ENCODE measurements around the gene DNPH1. TPM values are rescaled to one million over a fixed set of nuclear protein-coding genes. Genes with fewer than 3 reads are reported as not detected.

Gene DNPH1
- polyA plus RNA-seq (2011; rRNA removed), result 48.6 and 63.9 TPM in 2 replicates
- 4.9 and 6.6 TPM in 2 replicates for polyA minus RNA-seq (2011; rRNA and poly(A)+ RNA removed)

GRCh38 chr6:43228951-43229802, at the start of gene DNPH1:
TSS of gene DNPH1 (minus strand) at chr6:43229481. CDS start at chr6:43229456, 25 bp downstream.
- H3K4me3 ChIP-seq (ENCODE audit: low read depth, low read length), result peak within 1 kb of the TSS; percentile 49
- no peak for DNase-seq (ENCODE audit: low read depth)
- POLR2A ChIA-PET, result interaction anchor here (0.6 to 0.7 kb wide), 2 partner anchors 169 to 214 kb away, joined by 3 to 20 read pairs; no protein-coding TSS in a partner anchor
- H3K27me3 ChIP-seq (ENCODE audit: control insufficient read depth, insufficient read depth, low read length), result peaks cover 2% of the 10 kb centered on the region; the same call in 1 of the 2 replicates
- peaks cover under 1% of the 10 kb centered on the region; the same call in 1 of the 2 replicates for H3K36me3 ChIP-seq (ENCODE audit: control insufficient read depth, insufficient read depth, low read length)
- TF ChIP-seq CTCF (IDR thresholded peaks at IDR 0.05; ENCODE audit: insufficient read depth, low read depth, low read length), result peak; percentile 47
- CTCF ChIA-PET, result interaction anchor here (0.6 to 2.6 kb wide), 30 partner anchors 9 to 286 kb away, joined by 3 to 27 read pairs (median 5); partner anchors contain the start of genes CUL9, KLHDC3, PPP2R5D and SRF

DNA sequence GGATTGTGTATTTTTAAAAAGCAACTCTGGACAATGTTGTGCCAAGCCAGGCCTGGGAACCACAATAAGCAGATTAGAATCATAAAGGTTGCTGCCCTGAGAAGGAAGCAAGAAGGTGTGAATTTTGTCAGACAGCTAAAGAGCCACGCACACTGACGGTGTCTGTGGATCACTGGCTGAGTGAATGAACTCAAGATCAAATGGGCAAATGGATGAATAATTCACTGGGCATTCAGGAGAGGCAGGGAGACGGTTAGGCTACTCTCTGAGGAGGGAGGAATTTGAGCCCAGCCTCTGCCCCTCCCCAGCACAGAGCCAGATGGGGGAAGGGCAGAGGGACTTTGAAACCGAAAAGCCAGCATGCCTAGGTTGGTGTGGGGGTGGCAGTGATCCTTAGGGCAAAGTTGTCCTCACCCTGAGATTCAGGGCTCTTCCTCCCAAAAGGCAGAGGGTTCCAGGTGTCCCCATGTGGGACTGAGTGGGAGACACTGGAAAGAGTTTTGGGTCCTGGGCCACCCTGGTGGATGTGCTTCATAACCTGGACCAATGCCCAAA, 49.3 kb upstream of the DNPH1 start:
- Histone ChIP-seq H3K27me3 (ENCODE audit: control insufficient read depth, insufficient read depth, low read length) (peaks cover 29% of the 10 kb centered on the region), H3K36me3 (ENCODE audit: control insufficient read depth, insufficient read depth, low read length) (no peaks in the 10 kb centered on the region), H3K4me3 (ENCODE audit: low read depth, low read length) (no peak overlapping the region)
- ChIA-PET POLR2A (no interaction called here), CTCF (interaction anchor here (0.6 to 0.8 kb wide), 2 partner anchors 16 to 93 kb away, joined by 3 read pairs; no protein-coding TSS in a partner anchor)
- no peak for DNase-seq (ENCODE audit: low read depth)
- no peak for TF ChIP-seq CTCF (IDR thresholded peaks at IDR 0.05; ENCODE audit: insufficient read depth, low read depth, low read length)

DNA sequence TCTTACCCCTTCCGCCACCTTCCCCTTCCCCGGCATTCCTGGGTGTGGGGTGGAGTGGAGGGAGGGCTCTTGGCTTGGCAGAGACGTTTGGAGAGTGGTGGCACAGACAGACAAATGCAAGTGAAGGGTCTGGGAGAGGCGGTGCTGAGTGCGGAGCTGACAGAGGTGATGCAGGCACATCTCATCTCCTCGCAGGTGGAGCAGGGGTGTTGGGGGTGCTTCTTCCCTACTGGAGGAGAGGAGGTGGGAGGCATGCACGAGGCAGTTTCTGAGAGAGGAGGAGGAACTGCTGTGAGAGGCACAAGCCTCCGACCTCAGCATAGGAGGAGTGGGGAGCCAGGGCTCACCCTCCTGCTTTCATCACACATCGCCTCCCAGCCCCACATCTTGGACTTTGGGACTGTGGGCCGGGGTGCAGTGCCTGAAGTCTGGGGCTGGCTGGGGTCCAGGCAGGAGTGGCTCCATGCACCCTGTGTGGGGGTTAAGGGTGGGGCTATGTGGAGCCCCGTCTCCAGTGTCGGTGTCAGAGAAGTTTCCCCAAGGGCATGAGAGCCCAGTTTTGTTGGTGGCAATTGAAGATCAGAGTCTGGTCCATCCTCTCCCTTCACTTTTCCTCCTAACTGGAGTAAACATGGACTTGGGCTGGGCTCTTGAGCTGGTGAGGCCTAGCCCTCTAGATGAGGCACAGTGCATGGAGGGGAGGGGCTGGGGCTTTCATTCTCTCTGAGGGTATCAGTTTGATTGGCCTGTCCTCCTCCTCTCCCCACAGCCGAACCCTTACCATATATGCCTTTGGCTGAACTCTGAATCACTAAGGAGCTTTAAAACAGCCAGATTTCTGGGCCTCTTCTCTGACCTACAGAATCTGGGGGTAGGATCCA, 48.6 kb upstream of the DNPH1 start:
- DNase-seq (ENCODE audit: low read depth), result no peak
- Histone ChIP-seq H3K4me3 (ENCODE audit: low read depth, low read length) (no peak overlapping the region), H3K36me3 (ENCODE audit: control insufficient read depth, insufficient read depth, low read length) (no peaks in the 10 kb centered on the region), H3K27me3 (ENCODE audit: control insufficient read depth, insufficient read depth, low read length) (peaks cover 35% of the 10 kb centered on the region)
- POLR2A ChIA-PET, result no interaction called here
- CTCF ChIA-PET, result interaction anchor here (0.6 to 1.4 kb wide), 3 partner anchors 14 to 93 kb away, joined by 3 to 7 read pairs (median 3); no protein-coding TSS in a partner anchor
- TF ChIP-seq CTCF (IDR thresholded peaks at IDR 0.05; ENCODE audit: insufficient read depth, low read depth, low read length), result no peak

GRCh38 chr6:43277306-43277642, 48.0 kb upstream of the DNPH1 start:
- no peak for DNase-seq (ENCODE audit: low read depth)
- ChIA-PET POLR2A (no interaction called here), CTCF (interaction anchor here (1.4 kb wide), 2 partner anchors 9 to 14 kb away, joined by 3 to 7 read pairs; no protein-coding TSS in a partner anchor)
- TF ChIP-seq CTCF (IDR thresholded peaks at IDR 0.05; ENCODE audit: insufficient read depth, low read depth, low read length), result no peak
- H3K36me3 ChIP-seq (ENCODE audit: control insufficient read depth, insufficient read depth, low read length), result no peaks in the 10 kb centered on the region
- H3K27me3 ChIP-seq (ENCODE audit: control insufficient read depth, insufficient read depth, low read length), result peaks cover 37% of the 10 kb centered on the region
- H3K4me3 ChIP-seq (ENCODE audit: low read depth, low read length), result no peak overlapping the region

All from BJ (cell line).